ENCODE data around the gene SSTR4. TPM values are rescaled to one million over a fixed set of nuclear protein-coding genes. Genes with fewer than 3 reads are reported as not detected.

SSTR4 gene
- total and polyA plus RNA-seq, 9 of the 15 experiments (the other 6 are each of a cell fraction or from before 2014, with no cell fraction given), result not detected

- Histone ChIP-seq H4K20me1 (replicated peaks; ENCODE audit: control insufficient read depth, insufficient read depth, low read length) (no peaks in the 10 kb centered on the region), H3K36me3 (ENCODE audit: control insufficient read depth, insufficient read depth, low read length) (no peaks in the 10 kb centered on the region), H3K4me2 (ENCODE audit: insufficient read depth, low read length) (no peak overlapping the region), H3K4me3 (no peak overlapping the region), H3K9me3 (replicated peaks; ENCODE audit: control insufficient read depth, insufficient read depth, low read depth, low read length) (no peaks in the 10 kb centered on the region), H3K27me3 (ENCODE audit: control insufficient read depth in 2 of 2, insufficient read depth in 2 of 2, low read length in 2 of 2) (no peaks in the 10 kb centered on the region), H3K27ac (ENCODE audit: extremely low read depth, low read depth, low read length) (no peak overlapping the region), H2AFZ (ENCODE audit: low read depth, low read length) (no peak overlapping the region), H3K9ac (ENCODE audit: insufficient read depth in 1 of 2, low read depth in 2 of 2, low read length in 2 of 2) (no peak overlapping the region), H3K4me1 (replicated peaks in 1 of 2; ENCODE audit: control insufficient read depth in 2 of 2, insufficient read depth in 2 of 2, low read length in 2 of 2) (no peaks in the 10 kb centered on the region), H3K79me2 (ENCODE audit: control insufficient read depth, insufficient read depth, low read length) (no peaks in the 10 kb centered on the region), H3K9me1 (ENCODE audit: control insufficient read depth, insufficient read depth, low read length) (no peaks in the 10 kb centered on the region)
- in situ Hi-C loops (cut with MboI) (no loop called here), intact Hi-C loops (cut with micrococcal nuclease) (no loop called here)
- no peak for ATAC-seq
- DNase-seq (ENCODE audit: extremely low read depth in 1 of 4, low spot score in 3 of 4), result no peak
- POLR2A ChIA-PET, result interaction anchor here (0.7 kb wide), 1 partner anchor 55 kb away, joined by 3 read pairs; no protein-coding TSS in a partner anchor
- BruUV-seq (replicated peaks), result no TSS peak
- CTCF ChIA-PET (ENCODE audit: low intra/inter-chr PET ratio), result no interaction called here
- no peak for TF ChIP-seq GABPB1 (CRISPR knock-in tag; IDR thresholded peaks at IDR 0.05)
- TF ChIP-seq ARNT (IDR thresholded peaks at IDR 0.05), result no peak
- TF ChIP-seq RBM25 (IDR thresholded peaks at IDR 0.05; ENCODE audit: low read depth, low read length, severe bottlenecking), result peak; percentile 23
- TF ChIP-seq STAT5B (CRISPR knock-in tag; IDR thresholded peaks at IDR 0.05), result no peak
- TF ChIP-seq HDAC8 (tag; IDR thresholded peaks at IDR 0.05), result no peak
- no peak for TF ChIP-seq NELFE (IDR thresholded peaks at IDR 0.05; ENCODE audit: insufficient read depth, insufficient read length)
- TF ChIP-seq ZNF384 (IDR thresholded peaks at IDR 0.05; ENCODE audit: low read depth, low read length), result no peak
- no peak for TF ChIP-seq ZNF3 (CRISPR knock-in tag; IDR thresholded peaks at IDR 0.05)
- no peak for FAIRE-seq
- 7% methylated on average over 2 of the region's 2 CpGs for WGBS (ENCODE audit: insufficient coverage, low coverage, missing lambda C conversion rate)
Measured at GRCh38 chr20:23069108-23069507, 34.0 kb downstream of the SSTR4 start.

GRCh38 chr20:23071398-23071797 is 36.3 kb downstream of the SSTR4 start:
- Histone ChIP-seq H3K36me3 (ENCODE audit: control insufficient read depth, insufficient read depth, low read length) (no peaks in the 10 kb centered on the region), H4K20me1 (replicated peaks; ENCODE audit: control insufficient read depth, insufficient read depth, low read length) (no peaks in the 10 kb centered on the region), H3K27me3 (ENCODE audit: control insufficient read depth in 2 of 2, insufficient read depth in 2 of 2, low read length in 2 of 2) (no peaks in the 10 kb centered on the region), H2AFZ (ENCODE audit: low read depth, low read length) (no peak overlapping the region), H3K9ac (ENCODE audit: insufficient read depth in 1 of 2, low read depth in 2 of 2, low read length in 2 of 2) (no peak overlapping the region), H3K79me2 (ENCODE audit: control insufficient read depth, insufficient read depth, low read length) (no peaks in the 10 kb centered on the region), H3K9me3 (replicated peaks; ENCODE audit: control insufficient read depth, insufficient read depth, low read depth, low read length) (no peaks in the 10 kb centered on the region), H3K9me1 (ENCODE audit: control insufficient read depth, insufficient read depth, low read length) (no peaks in the 10 kb centered on the region), H3K4me2 (ENCODE audit: insufficient read depth, low read length) (no peak overlapping the region), H3K4me3 (no peak overlapping the region), H3K4me1 (replicated peaks in 1 of 2; ENCODE audit: control insufficient read depth in 2 of 2, insufficient read depth in 2 of 2, low read length in 2 of 2) (no peaks in the 10 kb centered on the region), H3K27ac (ENCODE audit: extremely low read depth, low read depth, low read length) (no peak overlapping the region)
- ChIA-PET POLR2A (interaction anchor here (0.8 kb wide), 1 partner anchor 14 kb away, joined by 3 read pairs; no protein-coding TSS in a partner anchor), CTCF (ENCODE audit: low intra/inter-chr PET ratio) (no interaction called here)
- 53% methylated on average over 3 of the region's 3 CpGs for WGBS (ENCODE audit: insufficient coverage, low coverage, missing lambda C conversion rate)
- DNase-seq (ENCODE audit: extremely low read depth in 1 of 4, low spot score in 3 of 4), result no peak
- no peak for FAIRE-seq
- intact Hi-C loops (cut with micrococcal nuclease) (no loop called here), in situ Hi-C loops (cut with MboI) (no loop called here)
- BruUV-seq (replicated peaks), result no TSS peak
- no peak for ATAC-seq
- TF ChIP-seq DDX20 (tag; IDR thresholded peaks at IDR 0.05; ENCODE audit: low read depth) (no peak), IRF1 (CRISPR knock-in tag; IDR thresholded peaks at IDR 0.05; ENCODE audit: borderline replicate concordance) (no peak), SNRNP70 (optimal IDR thresholded peaks at IDR 0.05; ENCODE audit: low read depth, low read length) (no peak), STAT5B (CRISPR knock-in tag; IDR thresholded peaks at IDR 0.05) (no peak), ZNF449 (CRISPR knock-in tag; IDR thresholded peaks at IDR 0.05) (no peak), ZFX (CRISPR knock-in tag; IDR thresholded peaks at IDR 0.05) (no peak), CEBPB (tag; IDR thresholded peaks at IDR 0.05) (no peak), ZNF316 (IDR thresholded peaks at IDR 0.05) (no peak), ATF7 (IDR thresholded peaks at IDR 0.05) (no peak), L3MBTL2 (IDR thresholded peaks at IDR 0.05) (no peak), PML (IDR thresholded peaks at IDR 0.05; ENCODE audit: low read length) (no peak)
